GM21528 (cell line): ENCODE measurements around the gene PAX2.

Experiments used
- ATAC-seq: cut with Tn5 transposase; IDR thresholded peaks from one replicate; pipeline ENCODE4 v1.9.1; 2021; ENCODE audit warnings: mild to moderate bottlenecking, moderate library complexity; ENCODE audit not compliant: unreplicated experiment, low FRiP score

The PAX2 gene

DNA sequence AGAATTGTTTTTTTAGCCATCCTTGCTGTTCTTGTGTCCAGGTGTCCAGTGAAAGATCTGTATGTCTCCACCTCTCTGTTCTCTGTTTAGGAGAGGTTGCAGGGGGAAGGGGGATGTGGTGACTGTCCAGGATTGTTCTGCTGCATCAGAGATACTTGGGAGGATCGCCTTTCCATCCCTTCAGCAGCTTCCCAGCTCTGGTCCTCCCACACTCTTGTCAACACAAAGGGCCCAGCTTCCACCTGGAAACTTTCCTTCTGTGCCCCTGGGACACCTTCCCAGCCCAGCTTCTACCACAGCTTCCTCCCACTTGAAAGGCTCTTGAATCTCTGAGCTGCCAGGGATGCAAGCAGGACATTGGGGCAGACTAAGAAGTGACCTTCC, 85.3 kb downstream of the PAX2 start:
- no peak for ATAC-seq

DNA sequence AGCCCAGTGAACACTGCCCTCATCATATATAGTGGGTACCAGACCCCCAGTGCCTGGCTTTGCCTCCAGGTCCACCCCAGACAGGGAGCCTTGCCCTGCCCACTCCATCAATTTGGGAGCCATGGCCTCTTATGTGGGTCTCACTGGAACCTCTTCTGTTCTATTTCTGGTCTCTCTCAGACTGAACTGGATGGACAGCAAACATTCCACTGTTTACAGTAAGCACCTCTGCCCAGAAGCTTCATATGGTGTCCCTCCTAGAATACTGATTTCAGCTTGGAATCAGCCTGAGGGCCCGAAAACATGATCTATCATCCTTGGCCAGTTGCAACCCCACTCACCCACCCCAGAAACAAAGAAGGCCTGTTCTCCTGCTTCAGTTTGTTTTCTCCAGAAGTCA, 86.4 kb downstream of the PAX2 start:
- no peak for ATAC-seq

DNA sequence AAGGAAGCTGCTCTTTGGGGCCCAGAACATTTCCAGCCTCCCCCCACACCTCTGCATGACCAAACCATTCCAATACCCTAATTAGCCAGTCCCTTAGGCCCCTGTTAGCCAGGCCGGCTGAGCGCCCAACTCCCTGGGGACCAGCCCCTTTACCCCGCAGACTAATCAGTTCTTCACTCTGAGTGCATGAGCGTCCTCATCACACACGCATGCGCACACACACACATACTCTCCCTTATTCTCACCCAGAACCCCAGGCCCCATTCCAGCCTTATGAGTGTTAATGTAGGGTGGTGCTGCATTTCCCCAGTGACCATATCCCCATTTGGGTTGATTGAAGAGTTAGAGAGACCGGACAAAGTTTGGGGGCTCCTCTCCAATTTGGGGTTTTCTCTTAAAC, 90.4 kb downstream of the PAX2 start:
- ATAC-seq: no peak

DNA sequence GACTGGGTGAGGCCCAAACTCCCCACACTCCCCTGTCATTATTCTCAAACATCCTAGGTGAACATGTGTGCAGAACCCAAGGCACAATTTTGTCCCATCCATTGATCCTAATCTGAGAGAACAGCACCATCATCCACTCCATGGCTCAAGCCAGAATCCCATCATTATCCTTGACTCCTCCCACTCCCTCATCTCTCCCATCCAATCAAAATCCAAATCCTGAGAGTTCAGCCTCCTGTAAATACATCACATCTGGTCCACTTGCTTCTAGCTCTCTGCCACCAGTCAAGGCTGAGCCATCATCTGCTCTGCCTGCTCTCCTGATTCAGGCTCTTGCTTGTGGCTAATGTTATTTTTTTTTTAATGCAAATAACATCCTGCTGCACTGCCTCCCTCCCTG, 91.5 kb downstream of the PAX2 start:
- no peak for ATAC-seq

DNA sequence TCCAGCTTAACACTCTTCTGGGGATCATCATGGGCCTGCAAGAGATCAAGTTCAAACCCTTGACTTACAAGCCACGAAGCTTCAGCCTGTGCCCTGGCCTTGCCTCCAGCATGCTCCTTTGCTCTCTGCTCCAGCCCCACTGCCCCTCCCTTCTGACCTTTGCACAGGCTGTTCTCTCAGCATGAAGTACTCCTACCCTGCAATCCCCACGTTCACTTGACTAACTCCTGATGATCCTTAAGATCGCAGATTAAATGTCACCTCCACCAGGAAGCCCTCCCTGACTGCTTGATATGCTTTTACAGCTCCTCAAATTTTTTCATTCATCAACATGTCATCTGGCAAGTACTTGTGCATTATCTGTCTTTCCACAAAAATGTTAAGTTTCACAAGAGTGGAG, 91.9 kb downstream of the PAX2 start:
- no peak for ATAC-seq

DNA sequence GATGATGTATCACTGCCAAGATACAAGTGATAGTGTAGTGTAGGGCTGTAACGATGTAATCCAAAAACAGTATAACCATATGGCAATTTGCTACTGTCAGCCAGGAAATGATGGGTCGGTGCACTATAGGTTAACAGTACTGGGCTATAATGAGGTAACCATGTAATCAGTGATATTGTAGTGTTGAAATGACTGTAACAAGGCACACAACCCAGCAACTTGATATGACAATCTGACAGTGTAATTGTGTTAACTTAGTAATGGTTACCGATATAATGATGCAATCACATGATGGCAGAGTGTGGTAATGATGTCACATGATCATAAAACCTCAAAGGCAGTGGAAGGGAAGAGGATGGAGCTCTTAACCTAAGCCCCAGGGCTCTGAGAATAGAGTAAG, 93.6 kb downstream of the PAX2 start:
- no peak for ATAC-seq

- ATAC-seq: no peak
These were observed 96.1 kb downstream of the PAX2 start for GRCh38 chr10:100841528-100841927.

- no peak for ATAC-seq
These were observed 102.1 kb downstream of the PAX2 start for GRCh38 chr10:100847440-100847839.

DNA sequence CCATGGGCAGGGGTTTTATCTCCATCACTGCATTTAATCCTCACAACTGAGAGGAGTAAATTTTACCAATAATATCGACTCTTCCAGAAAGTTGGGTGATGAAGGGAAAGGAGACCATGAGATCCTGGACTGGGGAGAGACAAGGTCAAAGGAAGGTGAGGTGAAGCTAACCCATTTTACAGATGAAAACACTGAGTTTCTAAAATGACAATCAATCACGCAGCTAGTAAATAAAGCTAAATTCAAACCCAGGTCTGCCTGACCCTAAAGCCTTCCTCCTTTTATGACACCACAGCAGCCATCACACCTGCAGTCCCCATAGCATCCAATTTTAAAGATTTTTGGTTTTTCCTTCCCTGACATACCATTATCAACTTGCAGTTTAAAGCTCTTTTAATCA, 103.4 kb downstream of the PAX2 start:
- no peak for ATAC-seq

DNA sequence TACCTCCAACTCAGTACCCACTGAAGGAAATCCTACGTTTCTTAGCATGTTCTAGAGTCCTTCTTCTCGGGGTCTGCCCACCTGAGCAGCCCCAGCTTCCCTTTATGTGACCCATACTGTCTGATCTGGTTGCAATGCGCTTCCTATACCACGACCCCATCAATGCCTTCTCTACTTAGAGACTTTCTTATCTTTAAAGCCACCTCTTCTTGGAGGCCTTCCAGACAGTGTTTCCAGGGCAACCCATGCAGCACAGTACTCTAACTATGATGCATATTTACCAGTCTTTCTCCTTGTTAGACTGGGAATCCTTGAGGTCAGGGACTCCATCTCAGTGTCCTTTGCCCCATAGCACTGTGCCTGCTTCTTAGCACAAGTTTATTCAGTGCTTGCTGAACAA, 112.9 kb downstream of the PAX2 start:
- no peak for ATAC-seq

GRCh38 chr10:100858747-100859483, 113.5 kb downstream of the PAX2 start:
- no peak for ATAC-seq

- no peak for ATAC-seq
These were observed 114.0 kb downstream of the PAX2 start for GRCh38 chr10:100859484-100859763.

DNA sequence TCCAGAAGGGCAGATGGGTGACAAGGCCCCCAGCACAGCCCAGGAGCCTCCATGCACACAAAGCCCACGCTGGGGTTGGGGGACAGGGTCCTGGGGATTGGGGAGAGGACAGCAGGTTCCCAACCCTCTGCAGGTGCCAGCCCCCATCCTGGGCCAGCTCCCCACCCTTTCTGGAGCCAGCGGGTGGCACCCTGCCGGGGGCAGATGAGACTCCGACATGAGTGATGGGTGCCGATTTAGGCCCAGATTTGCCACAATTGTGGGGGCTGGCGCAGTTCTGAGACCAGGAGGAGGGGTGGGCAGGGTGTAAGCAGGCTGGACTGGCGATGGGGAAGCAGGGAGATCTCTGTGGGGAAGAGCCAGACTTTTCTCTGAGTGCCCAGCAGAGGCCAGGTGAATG, 118.1 kb downstream of the PAX2 start:
- ATAC-seq: no peak

GRCh38 chr10:100864036-100864885, 118.9 kb downstream of the PAX2 start:
- no peak for ATAC-seq

- ATAC-seq: no peak
These were observed 119.6 kb downstream of the PAX2 start for GRCh38 chr10:100864978-100865377.

DNA sequence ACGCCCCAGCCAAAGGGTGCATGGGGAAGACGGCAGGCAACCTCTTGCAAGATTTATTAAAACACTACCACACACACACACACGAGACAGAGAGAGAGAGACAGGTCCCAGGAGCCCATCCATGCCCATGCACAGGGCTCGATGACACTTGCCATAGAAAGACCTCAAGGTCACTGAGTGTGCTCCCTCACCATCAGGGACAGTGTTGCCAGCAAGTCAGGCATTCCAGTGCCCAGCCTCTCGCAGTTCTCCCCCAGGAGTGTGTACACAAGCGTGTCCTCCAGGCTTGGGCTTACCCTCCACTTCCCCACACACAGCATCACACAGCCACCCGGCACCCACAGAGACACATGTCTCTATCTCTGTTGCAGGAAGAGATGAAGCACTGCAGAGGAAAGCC, 120.6 kb downstream of the PAX2 start:
- ATAC-seq: no peak

DNA sequence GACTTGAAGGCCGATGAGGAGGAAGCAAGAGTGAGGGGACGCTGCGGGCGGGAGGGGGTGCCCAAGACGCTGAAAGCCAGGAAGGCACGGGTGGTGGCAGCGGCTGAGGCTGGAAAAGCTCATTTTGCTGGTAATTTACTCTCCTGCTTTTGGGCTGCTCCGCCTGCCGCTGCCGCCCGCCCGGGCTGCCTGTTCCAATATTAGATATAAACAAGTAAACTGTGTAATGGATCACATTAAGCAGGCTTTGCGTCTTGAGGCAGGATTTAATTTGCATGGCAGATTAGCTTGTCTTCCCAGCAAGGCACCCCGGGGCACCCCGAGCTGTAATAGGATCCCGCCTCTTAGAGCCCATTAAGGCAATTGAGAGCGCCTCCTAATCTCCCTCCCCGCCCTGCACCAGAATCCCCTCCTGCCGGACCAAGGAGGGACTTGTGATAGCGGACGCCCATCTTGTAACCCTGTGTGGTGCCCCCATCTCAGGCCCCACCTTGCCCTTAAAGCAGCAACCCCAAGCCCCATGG, 121.3 kb downstream of the PAX2 start:
- ATAC-seq: no peak

DNA sequence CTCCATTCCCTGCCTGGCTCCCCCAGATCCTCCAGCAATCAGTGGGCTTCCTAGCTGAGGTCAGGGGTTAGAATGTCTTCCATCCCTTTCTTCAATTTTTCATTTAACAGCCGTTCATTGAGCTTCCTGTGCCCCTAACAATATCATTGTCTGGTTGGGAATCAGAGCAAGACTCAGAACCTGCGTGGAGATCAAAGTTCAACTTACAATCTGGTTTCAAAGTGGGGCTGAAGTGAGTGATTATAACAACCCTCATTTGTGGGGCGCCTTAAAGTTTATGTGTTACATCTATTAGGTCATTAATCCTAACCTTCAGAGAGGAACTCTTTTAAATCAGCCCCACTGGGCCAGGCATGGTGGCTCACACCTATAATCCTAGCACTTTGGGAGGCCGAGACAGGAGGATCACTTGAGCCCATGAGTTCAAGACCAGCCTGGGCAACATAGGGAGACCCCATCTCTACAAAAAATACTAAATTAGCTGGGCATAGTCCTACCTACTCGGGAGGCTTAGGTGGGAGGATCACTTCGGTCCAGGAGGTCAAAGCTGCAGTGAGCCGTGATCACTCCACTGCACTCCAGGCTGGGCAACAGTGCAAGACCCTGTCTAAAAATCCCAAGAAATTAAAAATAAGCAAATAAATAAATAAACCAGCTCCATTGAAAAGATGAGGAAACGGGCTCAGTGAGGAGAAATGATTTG, 122.0 kb downstream of the PAX2 start:
- ATAC-seq: no peak

DNA sequence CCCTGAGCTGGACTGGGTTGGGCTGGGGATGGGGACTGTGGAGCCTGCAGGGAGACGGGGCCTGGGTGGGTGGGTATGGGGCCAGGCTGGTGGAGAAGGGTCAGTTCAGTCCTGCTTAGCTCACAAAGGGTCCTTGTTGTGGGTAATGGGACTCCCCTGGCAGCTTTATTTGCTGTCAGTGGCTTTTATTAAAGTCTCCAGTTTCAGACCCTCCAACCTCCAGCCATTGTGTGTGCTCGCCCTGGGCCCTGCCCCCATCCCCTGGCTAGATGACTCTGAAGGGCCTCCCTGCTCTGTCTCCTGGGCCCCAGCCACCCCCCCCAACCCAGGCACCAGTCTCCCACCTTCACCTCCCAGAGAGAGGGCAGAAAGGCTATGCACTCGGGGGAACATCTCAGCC, 123.0 kb downstream of the PAX2 start:
- ATAC-seq: no peak

DNA sequence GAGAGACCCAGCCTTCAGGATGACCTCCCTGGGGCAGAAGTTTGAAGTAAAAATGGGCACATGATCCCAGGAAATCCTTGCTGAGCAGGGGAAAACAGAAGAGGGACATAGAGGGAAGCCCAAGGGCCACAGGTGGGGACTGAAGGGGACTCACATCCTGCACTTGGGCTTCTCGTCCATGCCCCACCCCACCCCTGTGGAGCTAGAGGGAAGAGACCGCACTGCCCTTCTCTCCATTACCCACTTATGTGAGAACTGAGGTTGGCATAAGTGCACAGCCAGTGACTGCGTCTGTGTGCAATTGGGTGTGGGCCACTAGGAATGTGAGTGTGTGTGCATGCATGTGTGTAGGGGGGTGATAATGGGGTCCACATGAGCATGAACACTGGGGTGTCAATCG, 124.0 kb downstream of the PAX2 start:
- no peak for ATAC-seq

DNA sequence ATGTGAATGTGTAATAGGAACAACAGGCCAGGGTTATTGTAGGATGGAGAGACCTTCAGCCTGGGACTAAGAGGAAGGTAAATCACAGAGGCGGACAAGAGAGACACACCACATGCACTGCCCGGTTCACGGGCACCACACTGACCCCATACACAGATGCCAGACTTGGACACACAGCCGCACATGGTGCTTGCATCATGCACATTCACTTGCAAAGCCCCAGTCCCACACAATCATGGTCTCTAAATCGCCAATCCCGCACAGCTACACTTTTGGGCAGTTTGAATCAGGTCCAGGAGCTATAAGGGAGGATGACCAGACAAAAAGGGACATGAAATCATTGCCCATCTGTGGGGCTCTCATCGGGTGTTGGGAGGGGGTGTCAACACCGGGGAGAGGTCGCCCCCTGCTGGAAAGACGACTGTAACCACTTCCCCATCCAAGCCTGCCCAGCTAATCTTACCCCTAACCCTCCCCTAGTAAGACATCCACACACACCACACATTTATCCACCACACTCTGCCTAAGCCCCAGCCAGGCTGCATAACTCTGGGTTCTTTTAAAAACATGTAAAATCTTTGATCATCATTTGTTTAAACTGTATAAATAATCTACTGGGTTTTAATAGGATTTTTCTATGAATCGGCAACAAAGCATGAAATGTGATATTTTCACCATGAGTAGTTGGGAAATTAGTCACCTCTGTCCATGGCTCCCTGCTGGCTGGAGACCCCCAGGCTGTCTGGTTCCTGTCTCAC, 126.8 kb downstream of the PAX2 start:
- ATAC-seq: no peak
